A673 (cell line): ENCODE data around the gene AEN.

Source experiments
- CTCF ChIP-seq: fragments of 300-800, 200-600 bp; sonication (generic); conservative IDR thresholded peaks from 2 replicates; pipeline ENCODE4 v1.5.1; 2017; ENCODE audit warnings: low read depth, mild to moderate bottlenecking, antibody characterized with exemption, low read length, moderate library complexity, mixed read lengths
- EZH2 ChIP-seq: fragments of 200-600 bp; sonication (generic); IDR thresholded peaks from 2 replicates; pipeline ENCODE4 v1.6.1; 2017; ENCODE audit warnings: borderline replicate concordance, low read depth, mild to moderate bottlenecking, mixed read lengths, antibody characterized with exemption, low read length; ENCODE audit not compliant: poor library complexity, severe bottlenecking

DNA sequence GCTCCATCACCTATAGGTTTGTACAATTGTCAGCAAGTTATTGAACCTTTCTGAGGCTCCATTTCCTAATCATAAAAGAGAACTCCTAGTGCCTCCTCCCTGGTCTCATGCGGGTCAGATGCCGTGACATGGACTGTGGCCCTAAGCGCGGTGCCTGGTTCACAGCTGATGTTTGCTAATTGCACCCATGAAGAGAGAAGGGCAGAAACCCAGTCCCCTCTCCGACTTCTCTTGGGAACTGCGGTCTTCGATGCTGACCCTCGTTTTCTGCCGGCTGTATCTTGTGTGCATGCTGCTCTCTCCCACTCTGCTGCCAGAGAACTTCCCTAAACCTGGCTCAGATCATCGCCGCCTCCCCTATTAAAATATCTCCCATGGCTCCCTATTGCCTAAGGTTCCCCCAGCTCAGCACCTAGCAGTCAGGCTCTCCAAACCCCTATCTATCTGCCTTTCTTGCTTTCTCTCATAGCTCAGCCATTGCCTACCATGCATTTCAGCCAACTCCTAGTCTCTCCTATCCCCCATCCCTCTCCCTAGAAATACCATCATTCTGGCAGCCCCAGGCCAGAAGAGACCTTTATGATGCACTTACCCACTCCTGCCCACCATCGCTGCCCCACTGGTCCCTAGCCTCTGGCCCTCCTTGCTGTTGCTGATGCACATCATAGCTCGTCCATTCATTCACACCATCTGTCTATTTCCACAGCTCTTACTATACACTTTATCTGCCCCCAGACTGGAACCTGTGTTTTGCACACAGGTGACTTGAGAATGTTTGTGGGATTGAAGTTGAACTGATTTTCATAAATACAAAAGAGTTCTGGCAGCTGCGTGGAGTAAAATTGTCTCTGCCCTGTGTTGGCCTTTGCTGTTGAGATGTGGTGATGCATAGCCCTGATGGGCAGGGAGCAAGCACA is 24.3 kb downstream of the AEN start:
- TF ChIP-seq CTCF: no peak
- no peak for TF ChIP-seq EZH2
